Fibroblast of skin of left quadriceps (primary cell): ENCODE measurements around the gene BCL2L11.
"Not testable (repeated sequence)": the region's sequence is repeated elsewhere in the genome, so short reads cannot be mapped to it uniquely, and the experiment has no call there.

Experiments used
- DNase-seq, 2 experiments: peaks; one replicate each; pipeline ENCODE4 v3.0.0-alpha.2; 2013; ENCODE audit warnings: low read depth in 2 of 2

Gene BCL2L11

GRCh38 chr2:111120253-111121027 is at the start of gene BCL2L11:
TSS of gene BCL2L11 (plus strand) at chr2:111120914. CDS start at chr2:111123746, 2,832 bp downstream.
- peak; percentile 72 to 73 for DNase-seq

GRCh38 chr2:111071600-111072171 is 49.0 kb upstream of the BCL2L11 start:
- peak; percentile 8 to 10 for DNase-seq

- peak; percentile 42 to 50 for DNase-seq
Observed at GRCh38 chr2:111072220-111072871, 48.4 kb upstream of the BCL2L11 start.

GRCh38 chr2:111082659-111083058 is 38.1 kb upstream of the BCL2L11 start:
- not testable (repeated sequence) for DNase-seq

- DNase-seq = no peak
Observed at GRCh38 chr2:111091811-111092211, 28.9 kb upstream of the BCL2L11 start.

- DNase-seq = no peak
Observed at GRCh38 chr2:111094691-111095090, 26.0 kb upstream of the BCL2L11 start.

GRCh38 chr2:111095434-111095833 is 25.3 kb upstream of the BCL2L11 start:
- DNase-seq = no peak

- no peak for DNase-seq
Observed at GRCh38 chr2:111099402-111099801, 21.3 kb upstream of the BCL2L11 start.

GRCh38 chr2:111100087-111100764 is 20.5 kb upstream of the BCL2L11 start:
- DNase-seq = no peak

GRCh38 chr2:111100765-111101162 is 19.9 kb upstream of the BCL2L11 start:
- DNase-seq = no peak

GRCh38 chr2:111101592-111101991 is 19.1 kb upstream of the BCL2L11 start:
- no peak for DNase-seq

GRCh38 chr2:111102216-111102615 is 18.5 kb upstream of the BCL2L11 start:
- no peak for DNase-seq

GRCh38 chr2:111105926-111106325 is 14.8 kb upstream of the BCL2L11 start:
- DNase-seq = no peak

GRCh38 chr2:111106706-111107105 is 14.0 kb upstream of the BCL2L11 start:
- no peak for DNase-seq

- DNase-seq = no peak
Observed at GRCh38 chr2:111108745-111109271, 11.9 kb upstream of the BCL2L11 start.

- no peak for DNase-seq
Observed at GRCh38 chr2:111111101-111111755, 9.5 kb upstream of the BCL2L11 start.

GRCh38 chr2:111113838-111114237 is 6.9 kb upstream of the BCL2L11 start:
- no peak for DNase-seq

GRCh38 chr2:111116011-111116746 is 4.5 kb upstream of the BCL2L11 start:
- no peak for DNase-seq

GRCh38 chr2:111116843-111117597 is 3.7 kb upstream of the BCL2L11 start:
- DNase-seq = peak in 1 of 2 experiments; percentile 33
